Right ventricle myocardium inferior (tissue), 1 donor: Measurements from ENCODE around the gene KLLN. TPM values are rescaled to one million over a fixed set of nuclear protein-coding genes. Genes with fewer than 3 reads are reported as not detected.

Source experiments
- ATAC-seq: fragments of 200-7000 bp; cut with Tn5 transposase; one replicate; pipeline ENCODE4 v1.9.1; 2020; ENCODE audit warnings: mild to moderate bottlenecking, moderate library complexity
- DNase-seq: peaks from one replicate; pipeline ENCODE4 v3.0.0; 2021; ENCODE audit errors: missing footprints
- intact Hi-C: fragments of 100-400 bp; cut with DNase I; formaldehyde crosslinking; loops from one replicate; pipeline ENCODE4 v1.11.0; 2022
- total RNA-seq: library from RNA; stranded (reverse); fragmentation: NEBNext Ultra II Directional; extraction: Animal tissue kit (Norgen Biotek cat#: 25700); gene quantifications from one replicate; pipeline ENCODE4 v1.2.1, GENCODE V29; 2021
- donor health status: DM: no; HTN: yes; CAD: no; lungs with severe emphysema.

The KLLN gene
- total RNA-seq, 1 donor from 2014 or later: 0.27 TPM

DNA sequence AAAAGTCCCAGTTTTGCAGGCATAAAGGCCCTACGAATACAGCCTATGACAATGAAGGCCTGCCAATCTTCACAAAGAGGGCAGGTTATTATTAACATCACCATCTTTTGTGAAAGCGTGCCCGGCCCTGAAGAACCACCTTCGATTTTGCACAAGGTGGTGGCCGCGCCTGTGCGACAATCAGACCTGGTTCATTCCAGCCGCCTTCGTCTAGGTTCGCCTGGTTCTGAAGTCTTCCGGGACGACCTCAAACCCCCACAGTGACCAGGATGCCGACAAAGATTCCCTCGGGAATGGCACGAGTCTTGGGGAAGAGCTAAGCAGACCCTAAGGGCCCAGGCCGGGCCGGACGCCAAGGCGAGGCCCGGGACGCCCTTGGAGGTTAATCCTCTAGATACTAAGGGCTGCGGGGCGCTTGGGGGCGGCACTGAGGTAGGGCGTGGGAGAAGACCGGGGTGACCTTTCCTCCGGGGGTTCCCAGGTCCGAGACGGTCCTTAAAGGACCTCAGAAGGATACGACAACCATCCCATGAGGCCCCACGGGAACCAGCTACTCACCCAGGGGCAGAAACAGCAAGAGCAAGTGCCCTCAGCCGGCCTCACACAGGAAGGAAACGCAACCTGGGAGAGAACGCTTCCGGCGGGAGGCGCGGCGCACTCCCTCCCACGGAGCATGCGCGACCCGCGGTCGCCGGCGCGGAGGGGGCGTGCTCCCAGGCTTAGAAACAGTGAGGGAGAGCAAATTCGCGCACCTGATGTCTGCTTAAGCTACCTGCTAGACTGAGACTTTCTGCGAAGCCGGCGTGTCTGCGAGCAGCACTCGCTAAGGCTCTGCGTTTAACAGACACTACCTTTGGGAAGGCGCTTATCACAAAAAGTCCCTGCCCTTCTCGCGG lies 45.5 kb downstream of the KLLN start, which contains the start of gene ATAD1:
Gene ATAD1 (minus strand): TSS at position 618 of the 896 bp plus-strand sequence. CDS start 3,627 bp downstream, outside the sequence.
- peak; percentile 96 for ATAC-seq
- intact Hi-C loops: loop anchor here (5.0 kb wide), 1 partner anchor 44 kb away; the partner anchor contains the start of genes KLLN and PTEN
- DNase-seq: peak; percentile 91

DNA sequence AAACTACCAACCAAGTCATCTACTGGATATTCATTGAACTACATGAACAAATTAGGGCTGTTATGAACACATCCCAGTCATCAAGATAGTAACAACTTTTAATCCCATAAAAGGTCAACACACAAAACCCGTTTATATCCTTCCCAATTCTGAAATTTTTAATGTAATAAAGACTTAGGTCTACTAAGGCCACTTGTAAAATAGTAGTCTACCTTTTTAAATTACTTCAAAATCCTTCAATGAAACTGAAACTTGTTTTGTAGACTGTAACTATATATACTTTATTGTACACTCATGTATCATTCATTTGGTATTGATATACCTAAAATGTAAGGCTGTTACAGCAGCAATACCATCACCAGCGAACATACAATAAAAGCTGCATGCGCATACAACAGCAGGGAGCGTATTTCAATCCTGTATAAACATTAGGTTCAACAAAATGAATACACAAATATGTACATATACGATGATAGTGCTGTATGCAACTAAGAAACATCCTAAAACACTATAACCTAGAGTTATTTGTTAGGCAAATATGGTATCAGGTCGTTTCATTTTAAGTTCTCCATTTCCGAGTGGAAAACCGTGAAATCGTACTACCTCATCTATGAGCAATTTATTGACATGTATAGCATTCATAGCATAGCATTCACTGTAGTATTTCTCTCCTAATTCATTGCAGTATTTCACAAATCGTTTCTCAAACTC lies 46.3 kb downstream of the KLLN start:
- intact Hi-C loops: loop anchor here (5.0 kb wide), 1 partner anchor 45 kb away; the partner anchor contains the start of genes KLLN and PTEN

DNA sequence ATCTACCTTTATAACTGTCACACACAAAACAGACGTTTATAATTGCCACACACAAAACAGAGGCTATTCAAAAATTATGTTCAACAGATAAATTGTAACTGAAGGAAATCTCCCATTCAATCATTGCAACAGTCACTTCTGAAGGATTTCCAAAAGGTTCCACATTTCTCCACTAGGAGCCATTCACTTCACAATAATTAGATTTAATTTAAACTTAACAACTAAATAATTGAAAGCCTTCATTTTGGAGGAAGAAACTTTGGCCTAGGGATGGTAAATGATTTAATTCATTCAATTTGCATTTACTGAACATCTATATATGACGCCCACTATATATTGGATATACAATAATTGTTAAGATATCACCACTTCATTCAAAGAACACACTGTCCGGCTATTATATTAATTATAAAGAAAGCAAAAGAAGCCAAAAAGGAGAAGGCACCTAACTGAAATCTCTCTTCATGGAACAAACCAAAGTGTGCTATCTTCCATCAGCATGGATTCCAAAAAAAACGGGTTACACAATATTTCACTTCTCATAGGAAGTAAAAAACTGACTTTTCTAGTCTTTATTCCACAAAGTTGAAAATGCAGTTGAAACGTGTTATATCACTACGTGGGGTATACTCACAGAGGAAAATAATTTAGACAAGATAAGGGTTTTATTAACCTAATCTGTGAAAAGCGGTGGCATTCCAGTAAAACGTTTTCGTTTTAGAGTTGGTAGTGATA lies 47.0 kb downstream of the KLLN start:
- ATAC-seq (no peak), DNase-seq (no peak)
- intact Hi-C loops: loop anchor here (5.0 kb wide), 1 partner anchor 46 kb away; the partner anchor contains the start of genes KLLN and PTEN

More for the DNA sequence above, 46.3 kb downstream of the KLLN start:
- ATAC-seq (no peak), DNase-seq (no peak)

Other genes starting within 250 kb of the KLLN start
- gene PAPSS2, start 203.7 kb downstream of the KLLN start, total RNA-seq: 11.1 TPM
- 98.2 TPM for gene ATAD1, start 45.3 kb downstream of the KLLN start, total RNA-seq
- gene PTEN, start 92 bp upstream of the KLLN start, total RNA-seq: 54.6 TPM